ENCODE data around the gene SLC25A10.
"Not testable (repeated sequence)": the region's sequence is repeated elsewhere in the genome, so short reads cannot be mapped to it uniquely, and the experiment has no call there.

SLC25A10 gene

GRCh38 chr17:81719410-81720266 is 7.6 kb downstream of the SLC25A10 start:
- in situ Hi-C loops (cut with MboI; ENCODE audit: low sequenced_read_pairs) = no loop called here

DNA sequence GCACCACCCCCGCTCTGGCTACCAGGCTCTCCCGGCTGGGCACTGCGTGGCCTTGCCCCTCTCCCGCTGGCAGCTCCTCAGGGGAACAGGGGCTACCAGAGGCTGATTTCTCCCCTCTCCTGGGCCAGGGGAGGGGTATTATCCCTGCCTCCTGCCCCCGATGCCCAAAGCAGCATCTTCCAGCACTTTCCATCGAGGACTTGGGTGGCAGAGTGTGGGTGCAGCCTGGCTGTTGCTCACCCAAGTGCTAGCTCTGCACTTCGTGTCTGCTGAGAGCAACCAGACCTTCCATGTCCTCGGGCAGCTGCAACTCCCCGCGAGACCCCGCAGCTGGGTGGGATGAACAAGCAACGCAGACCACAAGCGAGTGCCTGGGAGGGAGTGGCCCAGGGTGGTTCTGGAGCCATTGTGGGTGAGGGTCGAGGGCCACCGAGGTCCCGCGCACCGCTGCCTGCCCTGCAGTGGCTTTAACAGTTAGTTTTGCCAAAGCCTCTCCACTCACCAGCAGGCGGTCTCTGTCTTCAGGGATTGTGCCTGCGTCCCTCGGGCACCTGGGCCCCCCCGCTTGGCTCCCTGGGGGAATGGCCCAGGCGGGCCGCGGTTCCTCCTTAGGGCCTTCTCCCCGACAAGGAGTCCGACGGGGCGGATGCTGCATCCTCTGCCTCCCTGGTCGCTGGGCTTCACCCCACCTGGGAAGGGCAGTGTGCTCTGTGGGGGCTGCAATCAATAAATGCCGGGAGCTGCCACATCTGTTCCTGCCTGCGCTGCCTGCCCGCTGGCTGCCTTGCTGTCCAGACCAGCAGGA is 8.4 kb downstream of the SLC25A10 start:
- in situ Hi-C loops (cut with MboI; ENCODE audit: low sequenced_read_pairs) = no loop called here

GRCh38 chr17:81722184-81723120 is 10.4 kb downstream of the SLC25A10 start:
- in situ Hi-C loops (cut with MboI; ENCODE audit: low sequenced_read_pairs) = no loop called here

- in situ Hi-C loops (cut with MboI; ENCODE audit: low sequenced_read_pairs) = no loop called here
Measured at GRCh38 chr17:81723651-81724209, 11.6 kb downstream of the SLC25A10 start.

DNA sequence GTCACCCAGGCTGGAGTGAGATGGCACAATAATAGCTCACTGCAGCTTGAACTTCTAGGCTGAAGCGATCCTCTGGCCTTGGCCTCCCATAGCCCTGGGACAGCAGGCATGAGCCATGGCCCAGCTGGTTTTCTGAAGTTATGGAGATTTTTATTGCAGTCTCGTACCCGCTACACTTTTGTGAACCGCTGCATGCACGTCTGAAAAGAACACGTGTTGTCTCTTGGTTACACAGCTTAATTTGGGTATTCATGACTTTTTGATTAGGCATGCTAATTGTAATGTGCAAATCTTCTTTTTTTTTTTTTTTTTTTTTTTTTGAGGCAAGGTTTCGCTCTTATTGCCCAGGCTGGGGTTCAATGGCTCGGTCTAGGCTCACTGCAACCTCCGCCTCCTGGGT is 13.4 kb downstream of the SLC25A10 start:
- in situ Hi-C loops (cut with MboI; ENCODE audit: low sequenced_read_pairs) = no loop called here

GRCh38 chr17:81726004-81726403 is 13.9 kb downstream of the SLC25A10 start:
- in situ Hi-C loops (cut with MboI; ENCODE audit: low sequenced_read_pairs) = no loop called here

DNA sequence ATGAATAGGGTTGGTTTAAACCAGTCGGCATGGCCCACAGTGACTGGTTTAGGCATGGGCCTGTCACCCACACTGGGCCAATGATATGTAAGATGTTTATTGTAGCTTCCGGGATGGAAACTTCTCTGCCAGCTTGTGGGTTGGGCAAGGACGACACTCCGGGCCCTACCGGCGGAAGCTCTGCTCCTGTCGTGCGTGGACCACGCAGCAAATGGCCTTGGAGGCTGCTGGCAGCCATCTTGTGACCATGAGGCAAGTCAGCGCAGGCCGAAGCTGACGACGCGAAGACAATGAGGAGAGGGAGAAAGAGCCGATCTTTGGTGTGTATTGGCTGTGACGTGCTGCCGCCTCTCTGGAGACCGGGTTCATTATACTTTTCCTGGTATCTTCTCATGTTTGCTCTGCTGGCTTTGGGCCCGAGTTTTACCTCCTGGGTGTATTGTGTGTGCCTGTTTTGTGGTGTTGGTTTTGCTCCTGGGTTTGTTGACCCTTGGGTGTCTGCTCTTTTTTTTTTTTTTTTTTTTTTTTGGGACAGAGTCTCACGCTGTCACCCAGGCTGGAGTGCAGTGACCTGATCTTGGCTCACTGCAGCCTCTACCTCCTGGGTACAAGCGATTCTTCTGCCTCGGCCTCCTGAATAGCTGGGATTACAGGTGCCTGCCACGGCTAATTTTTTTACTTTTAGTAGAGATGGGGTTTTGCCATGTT is 15.4 kb downstream of the SLC25A10 start:
- in situ Hi-C loops (cut with MboI; ENCODE audit: low sequenced_read_pairs) = no loop called here

- in situ Hi-C loops (cut with MboI; ENCODE audit: low sequenced_read_pairs) = no loop called here
Measured at GRCh38 chr17:81733507-81734404, 21.7 kb downstream of the SLC25A10 start.

DNA sequence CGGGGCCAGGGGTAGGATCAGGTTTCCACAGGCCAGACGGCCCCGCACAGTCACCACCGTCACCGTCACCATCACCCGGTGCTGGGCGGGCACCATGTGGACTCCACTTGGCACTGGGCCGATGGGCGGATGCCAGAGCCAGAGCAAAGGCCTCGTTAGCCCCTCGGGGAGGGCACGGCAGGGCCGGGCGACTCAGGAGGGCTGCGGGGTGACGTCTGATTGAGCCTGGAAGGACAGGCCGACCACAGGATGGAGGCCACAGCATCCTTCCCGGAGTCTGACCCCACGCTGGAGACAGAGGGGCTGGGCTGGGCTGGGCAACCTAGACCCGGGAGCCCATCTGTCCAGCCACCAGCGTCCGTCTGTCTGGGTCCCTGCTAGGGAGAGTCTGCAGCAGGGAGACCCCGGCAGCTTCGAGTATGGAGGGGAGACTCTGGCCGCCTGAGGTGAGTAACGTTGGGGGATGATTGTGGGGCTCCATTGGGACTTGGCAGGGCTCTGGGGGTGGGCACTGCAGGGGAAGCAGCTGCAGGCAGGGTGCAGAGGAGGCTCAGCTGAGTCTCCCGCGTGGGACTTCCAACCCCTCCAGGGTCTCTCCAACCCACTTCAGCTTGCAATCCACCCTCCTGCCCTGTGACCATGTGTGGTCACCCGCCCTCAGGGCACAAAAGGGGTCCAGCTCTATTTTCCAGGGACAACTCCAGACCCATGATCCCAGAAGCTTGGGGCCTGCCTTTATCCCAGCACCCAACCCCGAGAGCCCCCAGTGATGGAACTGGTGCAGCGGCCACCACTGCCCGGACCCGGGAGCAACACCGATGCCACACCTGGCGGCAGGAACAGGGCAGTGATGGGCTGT is 22.6 kb downstream of the SLC25A10 start:
- in situ Hi-C loops (cut with MboI; ENCODE audit: low sequenced_read_pairs) = no loop called here

DNA sequence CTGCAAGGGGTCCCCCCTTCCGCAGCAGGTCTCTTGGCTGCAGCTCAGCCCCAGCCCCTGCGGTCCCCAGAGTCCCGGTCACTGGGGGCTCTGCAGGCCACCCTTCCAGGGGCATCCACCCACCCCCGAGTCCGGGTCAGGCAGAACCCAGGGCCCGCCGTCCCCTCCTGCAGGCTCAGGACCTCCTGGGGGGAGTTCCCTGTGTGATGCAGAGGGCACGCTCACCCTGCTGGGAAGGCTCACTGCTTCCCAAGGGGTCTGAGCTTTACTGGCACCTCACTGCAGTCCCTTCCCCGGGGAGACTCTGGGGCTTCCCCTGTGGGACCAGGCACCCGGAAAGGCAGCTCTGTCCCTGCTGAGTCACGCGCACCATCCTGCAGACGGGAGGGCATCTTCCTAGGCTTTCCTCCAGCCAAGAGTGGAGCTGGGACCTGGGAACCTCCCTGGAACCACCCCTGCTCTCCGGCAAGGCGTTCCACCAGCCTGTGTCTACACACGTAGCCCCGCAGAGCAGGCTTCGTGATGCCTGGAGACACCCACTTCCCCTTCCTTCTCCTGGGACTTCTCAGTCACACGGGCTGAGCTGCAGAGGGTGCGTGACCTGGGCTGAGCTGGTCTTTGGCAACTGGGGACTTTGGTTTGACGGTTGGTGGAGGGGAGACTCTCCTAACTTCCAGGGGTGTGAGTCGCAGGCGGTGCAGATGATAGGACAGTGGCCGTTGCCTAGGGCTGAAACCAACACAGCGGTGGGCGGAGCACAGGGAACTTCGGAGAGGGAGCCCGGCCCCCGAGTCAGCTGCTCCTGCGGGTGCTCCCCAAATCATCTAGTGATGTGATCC is 23.4 kb downstream of the SLC25A10 start:
- in situ Hi-C loops (cut with MboI; ENCODE audit: low sequenced_read_pairs) = no loop called here

DNA sequence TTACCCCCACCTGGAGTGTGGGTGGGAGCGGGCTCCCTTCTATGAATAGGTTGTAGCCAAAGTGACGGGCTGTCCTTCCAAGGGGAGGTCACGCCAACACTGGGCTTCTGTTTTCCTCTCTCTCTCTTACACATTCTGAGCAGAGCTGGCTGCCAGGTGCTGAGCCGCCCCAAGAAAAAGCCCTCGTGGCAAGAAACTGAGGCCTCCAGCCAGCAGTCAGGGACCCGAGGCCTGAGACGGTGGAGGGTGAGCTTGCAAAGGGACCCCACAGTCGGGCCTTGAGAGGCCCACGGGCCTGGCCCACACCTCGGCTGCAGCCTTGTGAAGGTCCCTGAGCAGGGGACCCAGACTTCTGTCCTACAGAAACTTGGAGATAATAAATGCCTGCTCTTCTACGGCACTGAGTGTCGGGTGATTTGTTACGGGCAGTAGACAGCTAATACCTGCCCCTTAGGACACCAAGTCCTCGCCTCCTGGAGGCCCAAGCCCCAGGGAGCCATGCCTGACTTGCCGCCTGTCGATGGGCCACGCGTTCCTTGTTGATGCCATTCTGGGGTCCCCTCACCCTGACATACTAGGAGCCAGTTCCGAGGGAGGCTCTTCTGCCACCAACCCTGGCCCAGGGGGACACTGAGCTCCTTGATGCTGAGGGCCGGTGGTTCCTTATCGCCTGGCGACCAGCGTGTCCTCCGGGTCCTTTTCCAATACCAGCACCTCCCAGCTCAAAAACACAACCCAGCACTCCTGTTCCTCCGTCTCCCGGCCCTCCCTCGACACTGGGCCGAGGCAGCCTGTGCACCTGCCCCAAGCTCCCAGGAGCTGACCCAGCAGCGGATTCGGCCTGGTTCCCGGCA is 26.1 kb downstream of the SLC25A10 start:
- in situ Hi-C loops (cut with MboI; ENCODE audit: low sequenced_read_pairs) = no loop called here

DNA sequence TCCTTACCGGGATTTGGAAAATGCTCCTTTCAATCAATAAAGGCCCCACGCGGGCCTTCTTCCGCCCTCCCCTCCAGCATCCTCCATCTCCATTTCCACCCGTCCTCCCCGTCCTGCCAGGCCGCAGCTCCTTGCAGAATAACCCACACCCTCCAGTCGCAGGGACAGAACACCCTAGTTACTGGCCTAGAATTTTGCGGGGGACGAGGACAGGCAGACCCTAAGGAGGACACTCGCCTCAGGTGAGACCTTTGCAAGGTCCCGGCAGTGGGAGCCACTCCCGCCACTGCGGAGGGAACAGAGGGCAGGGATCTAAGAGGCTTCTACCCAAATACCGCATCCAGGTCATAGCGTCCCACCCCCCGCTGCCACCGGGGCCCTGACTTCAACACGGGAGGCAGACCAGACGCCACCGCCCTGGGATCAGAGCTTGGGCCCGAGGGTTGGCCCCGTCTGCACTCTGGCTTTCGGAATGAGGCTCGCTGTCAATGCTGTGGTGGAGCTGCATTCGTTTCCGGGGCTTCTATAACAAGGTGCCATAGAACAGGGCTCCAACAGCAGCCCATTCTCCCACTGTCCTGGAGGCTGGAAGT is 26.8 kb downstream of the SLC25A10 start:
- in situ Hi-C loops (cut with MboI; ENCODE audit: low sequenced_read_pairs) = no loop called here

DNA sequence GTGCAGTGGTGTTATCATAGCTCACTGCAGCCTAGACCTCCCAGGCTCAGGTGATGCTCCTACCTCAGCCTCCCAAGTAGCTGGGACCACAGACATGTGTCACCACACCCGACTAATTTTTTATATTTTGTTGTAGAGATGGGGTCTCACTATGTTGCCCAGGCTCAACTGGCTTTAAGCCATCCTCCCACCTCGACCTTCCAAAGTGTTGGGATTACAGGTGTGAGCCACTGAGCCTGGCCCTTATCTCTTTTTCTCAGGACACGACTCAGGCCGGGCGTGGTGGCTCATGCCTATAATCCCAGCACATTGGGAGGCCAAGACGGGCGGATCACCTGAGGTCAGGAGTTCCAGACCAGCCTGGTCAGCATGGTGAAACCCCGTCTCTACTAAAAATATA is 27.5 kb downstream of the SLC25A10 start:
- in situ Hi-C loops (cut with MboI; ENCODE audit: low sequenced_read_pairs) = not testable (repeated sequence)

DNA sequence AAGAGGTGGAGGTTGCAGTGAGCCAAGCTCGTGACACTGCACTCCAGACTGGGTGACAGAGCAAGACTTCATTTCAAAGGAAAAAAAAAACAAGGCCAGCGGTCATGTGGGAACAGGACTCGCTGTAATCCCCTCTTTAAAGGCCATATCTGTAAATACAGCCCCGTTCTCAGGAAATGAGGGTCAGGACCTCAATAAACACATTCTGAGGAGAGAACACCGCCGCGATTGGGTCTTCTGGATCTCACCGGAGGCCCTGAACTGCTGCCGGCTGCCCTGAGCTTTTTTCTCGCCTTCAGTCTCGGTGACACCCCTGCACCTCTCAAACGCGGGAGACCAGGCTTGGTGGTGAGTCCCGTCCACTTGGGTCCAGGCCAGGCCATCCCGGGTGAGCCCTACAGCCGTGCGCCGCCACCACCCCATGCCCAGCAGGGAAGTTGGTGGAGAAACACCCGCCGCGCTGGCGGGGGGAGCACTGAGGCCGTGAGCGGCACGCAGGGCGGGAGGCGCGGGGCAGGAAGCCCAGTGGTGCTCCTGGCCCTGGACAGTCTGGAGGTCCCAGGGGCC is 28.4 kb downstream of the SLC25A10 start:
- in situ Hi-C loops (cut with MboI; ENCODE audit: low sequenced_read_pairs) = no loop called here

- in situ Hi-C loops (cut with MboI; ENCODE audit: low sequenced_read_pairs) = no loop called here
Measured at GRCh38 chr17:81741049-81741593, 29.0 kb downstream of the SLC25A10 start.
